Endodermal cell (in vitro differentiated cells): ENCODE data around the gene GYG1. TPM values are rescaled to one million over a fixed set of nuclear protein-coding genes. Genes with fewer than 3 reads are reported as not detected.

Experiments
- DNase-seq: peaks from one replicate; pipeline ENCODE4 v3.0.0-alpha.2; 2017
- H3K27ac ChIP-seq: 2 replicates; pipeline ENCODE4 v1.5.1; 2013; ENCODE audit warnings: mild to moderate bottlenecking, low read depth, low read length, moderate library complexity
- H3K27me3 ChIP-seq: 2 replicates; pipeline ENCODE4 v1.6.1; 2013; ENCODE audit warnings: mild to moderate bottlenecking, low read length, moderate library complexity; ENCODE audit not compliant: insufficient read depth, control insufficient read depth, poor library complexity, severe bottlenecking
- H3K36me3 ChIP-seq: 2 replicates; pipeline ENCODE4 v1.7.0; 2013; ENCODE audit warnings: mild to moderate bottlenecking, low read length, moderate library complexity; ENCODE audit not compliant: control insufficient read depth, insufficient read depth
- H3K4me1 ChIP-seq: one replicate; pipeline ENCODE4 v1.7.0; 2013; ENCODE audit warnings: low read length; ENCODE audit not compliant: control insufficient read depth, insufficient read depth
- H3K4me3 ChIP-seq: 2 replicates; pipeline ENCODE4 v1.5.1; 2013; ENCODE audit warnings: mild to moderate bottlenecking, low read length, moderate library complexity
- H3K9ac ChIP-seq: 2 replicates; pipeline ENCODE4 v1.6.1; 2013; ENCODE audit warnings: mild to moderate bottlenecking, low read length, moderate library complexity; ENCODE audit not compliant: poor library complexity, severe bottlenecking; ENCODE audit errors: extremely low read depth
- H3K9me3 ChIP-seq: 2 replicates; pipeline ENCODE4 v1.6.1; 2013; ENCODE audit warnings: mild to moderate bottlenecking, low read length, moderate library complexity; ENCODE audit not compliant: control insufficient read depth
- H3K27ac Mint-ChIP-seq: 2 replicates; pipeline ENCODE4 v1.8.0; 2020; ENCODE audit warnings: mixed read lengths
- H3K27me3 Mint-ChIP-seq: 2 replicates; pipeline ENCODE4 v1.8.0; 2021; ENCODE audit warnings: mild to moderate bottlenecking, mixed read lengths; ENCODE audit not compliant: insufficient read depth
- H3K36me3 Mint-ChIP-seq: 2 replicates; pipeline ENCODE4 v1.8.0; 2020; ENCODE audit warnings: low read depth, mixed read lengths
- H3K4me1 Mint-ChIP-seq: 2 replicates; pipeline ENCODE4 v1.8.0; 2020; ENCODE audit warnings: mixed read lengths
- H3K4me3 Mint-ChIP-seq: 2 replicates; pipeline ENCODE4 v1.8.0; 2020; ENCODE audit warnings: mild to moderate bottlenecking, moderate library complexity, mixed read lengths
- H3K9me3 Mint-ChIP-seq: 2 replicates; pipeline ENCODE4 v1.8.0; 2020; ENCODE audit warnings: mild to moderate bottlenecking, mixed read lengths
- WGBS, 2 experiments: methylation state at CpG; one replicate each; pipeline versions ENCODE4 v1.1.5 to v1.1.7; 2013; ENCODE audit warnings: missing lambda C conversion rate in 2 of 2, mixed read lengths in 1 of 2; ENCODE audit not compliant: insufficient coverage in 1 of 2, insufficient read length in 1 of 2; 5-methylcytosine and 5-hydroxymethylcytosine counted together
- total RNA-seq, 2 donors: library from RNA; stranded (reverse); fragmentation: NEBNext Ultra II Directional in 1 of 2; extraction: Animal tissue kit (Norgen Biotek cat#: 25700) in 1 of 2; gene quantifications; 2 replicates in 1 of 2; 3 replicates in 1 of 2; pipeline ENCODE4 v1.2.1, GENCODE V29; 2021
- TF ChIP-seq, protein P1 (sequence below): fragments of 200-600 bp; sonication (generic); conservative IDR thresholded peaks from 2 replicates; pipeline ENCODE4 v1.5.0; 2021; ENCODE audit warnings: antibody characterized with exemption, mild to moderate bottlenecking

Gene GYG1
- total RNA-seq, 2 donors from 2014 or later: 22.2 to 30.6 TPM

DNA sequence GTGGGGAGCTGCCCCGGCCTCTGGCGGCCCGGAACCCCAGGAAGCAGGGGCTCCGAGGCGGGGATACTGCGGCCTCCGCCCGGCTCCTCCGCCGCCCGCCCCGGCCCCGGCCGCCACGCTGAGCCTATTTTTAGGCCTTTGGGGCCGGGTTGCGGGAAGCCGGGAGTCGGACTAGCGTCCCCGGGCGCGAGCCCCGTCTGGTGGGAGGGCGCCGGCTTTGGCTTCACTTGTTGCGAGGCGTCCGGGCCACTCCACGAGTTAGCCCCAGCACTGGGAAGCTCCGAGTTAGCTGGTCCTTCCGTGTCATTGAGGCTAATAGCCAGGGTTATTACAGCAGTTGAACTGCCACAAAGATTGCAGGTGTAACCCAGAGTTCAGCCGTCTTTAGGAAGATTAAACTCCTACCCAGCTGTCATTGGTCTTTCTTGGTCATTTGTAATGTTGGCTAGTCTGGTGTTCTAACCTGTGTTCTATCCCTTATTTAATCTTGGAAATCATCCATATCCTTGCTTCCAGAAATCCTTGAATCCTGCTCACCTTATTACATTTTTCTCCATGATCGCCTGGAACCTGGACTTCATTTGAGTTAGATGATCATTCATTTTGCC lies 791 bp downstream of the GYG1 start:
- Histone ChIP-seq H3K27me3 (peaks cover 5% of the 10 kb centered on the region), H3K9ac (no peak overlapping the region), H3K27ac (no peak overlapping the region), H3K9me3 (no peaks in the 10 kb centered on the region), H3K4me3 (peak overlapping the region; percentile 78), H3K36me3 (peaks cover 26% of the 10 kb centered on the region), H3K4me1 (peaks cover 6% of the 10 kb centered on the region)
- TF ChIP-seq, protein P1, sequence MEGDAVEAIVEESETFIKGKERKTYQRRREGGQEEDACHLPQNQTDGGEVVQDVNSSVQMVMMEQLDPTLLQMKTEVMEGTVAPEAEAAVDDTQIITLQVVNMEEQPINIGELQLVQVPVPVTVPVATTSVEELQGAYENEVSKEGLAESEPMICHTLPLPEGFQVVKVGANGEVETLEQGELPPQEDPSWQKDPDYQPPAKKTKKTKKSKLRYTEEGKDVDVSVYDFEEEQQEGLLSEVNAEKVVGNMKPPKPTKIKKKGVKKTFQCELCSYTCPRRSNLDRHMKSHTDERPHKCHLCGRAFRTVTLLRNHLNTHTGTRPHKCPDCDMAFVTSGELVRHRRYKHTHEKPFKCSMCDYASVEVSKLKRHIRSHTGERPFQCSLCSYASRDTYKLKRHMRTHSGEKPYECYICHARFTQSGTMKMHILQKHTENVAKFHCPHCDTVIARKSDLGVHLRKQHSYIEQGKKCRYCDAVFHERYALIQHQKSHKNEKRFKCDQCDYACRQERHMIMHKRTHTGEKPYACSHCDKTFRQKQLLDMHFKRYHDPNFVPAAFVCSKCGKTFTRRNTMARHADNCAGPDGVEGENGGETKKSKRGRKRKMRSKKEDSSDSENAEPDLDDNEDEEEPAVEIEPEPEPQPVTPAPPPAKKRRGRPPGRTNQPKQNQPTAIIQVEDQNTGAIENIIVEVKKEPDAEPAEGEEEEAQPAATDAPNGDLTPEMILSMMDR: no peak
- DNase-seq: peak; percentile 78
- Mint-ChIP-seq H3K4me1 (peaks cover 19% of the 10 kb centered on the region), H3K27me3 (peaks cover 8% of the 10 kb centered on the region), H3K36me3 (peaks cover 20% of the 10 kb centered on the region), H3K9me3 (no peaks in the 10 kb centered on the region), H3K27ac (no peak overlapping the region), H3K4me3 (peak overlapping the region; percentile 65)
- 6% methylated on average over 27 to 34 of the region's 34 CpGs for WGBS, 2 experiments

DNA sequence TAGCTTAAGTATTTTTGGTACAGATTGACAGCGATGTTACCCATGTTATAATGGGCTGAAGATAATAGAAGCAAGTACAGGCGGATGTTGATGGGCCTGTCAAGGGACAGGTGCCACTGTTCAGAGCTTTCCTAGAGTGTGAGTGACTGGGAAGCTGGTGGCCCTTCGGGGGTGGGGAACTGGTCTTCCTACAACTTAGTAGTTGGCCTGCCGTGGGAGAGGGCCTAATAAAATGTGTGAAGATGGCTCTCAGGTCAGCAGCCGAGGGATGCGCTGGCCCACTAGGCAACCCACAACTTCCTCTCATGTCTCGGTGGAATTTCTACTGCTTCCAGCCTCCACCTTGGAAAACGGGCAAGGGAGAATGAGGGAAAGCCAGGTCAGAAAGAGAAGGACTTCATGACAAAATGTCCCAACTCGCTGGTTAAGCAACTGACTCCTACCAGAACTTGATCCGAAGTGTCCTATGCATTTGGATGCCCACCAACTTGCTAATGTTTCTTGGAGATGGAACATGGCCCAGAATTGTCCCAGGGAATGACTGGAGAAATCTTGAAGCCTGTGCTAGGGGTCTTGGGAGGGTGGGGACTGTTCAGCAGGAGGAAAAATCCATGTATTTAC lies 1.4 kb downstream of the GYG1 start:
- peaks cover 6% of the 10 kb centered on the region for H3K4me1 ChIP-seq
- no peaks in the 10 kb centered on the region for H3K9me3 Mint-ChIP-seq
- H3K27me3 ChIP-seq: peaks cover 5% of the 10 kb centered on the region
- peak overlapping the region; percentile 65 for H3K4me3 Mint-ChIP-seq
- no peak overlapping the region for H3K9ac ChIP-seq
- H3K27ac Mint-ChIP-seq: no peak overlapping the region
- H3K36me3 ChIP-seq: peaks cover 26% of the 10 kb centered on the region
- H3K4me1 Mint-ChIP-seq: peaks cover 19% of the 10 kb centered on the region
- no peaks in the 10 kb centered on the region for H3K9me3 ChIP-seq
- no peak overlapping the region for H3K27ac ChIP-seq
- H3K36me3 Mint-ChIP-seq: peaks cover 21% of the 10 kb centered on the region
- H3K27me3 Mint-ChIP-seq: peaks cover 8% of the 10 kb centered on the region
- peak; percentile 50 for DNase-seq
- WGBS, 2 experiments: 93 to 98% methylated on average over 6 to 10 of the region's 10 CpGs
- H3K4me3 ChIP-seq: peak overlapping the region; percentile 78
- TF ChIP-seq, protein P1: no peak

DNA sequence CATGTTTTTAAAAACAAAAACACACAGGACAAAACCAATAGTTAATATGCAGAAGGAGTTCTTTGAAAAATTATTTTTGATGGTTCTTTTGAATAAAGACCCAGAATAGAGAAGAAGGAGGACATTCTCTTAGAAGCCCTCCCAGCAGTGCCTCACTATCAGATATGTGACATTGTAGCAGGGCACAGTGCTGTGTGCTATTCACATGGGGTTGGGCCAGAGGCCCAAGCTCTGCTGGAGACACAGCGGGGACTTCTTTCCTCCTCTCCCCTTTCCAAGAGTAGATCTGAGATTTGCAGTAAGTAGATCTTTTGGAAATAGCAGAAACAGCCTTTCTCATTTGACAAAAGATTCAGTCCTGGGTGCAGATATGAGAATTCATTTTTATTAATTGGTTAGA lies 6.3 kb downstream of the GYG1 start:
- H3K27me3 ChIP-seq: no peaks in the 10 kb centered on the region
- peaks cover 6% of the 10 kb centered on the region for H3K4me1 ChIP-seq
- no peaks in the 10 kb centered on the region for H3K9me3 ChIP-seq
- H3K4me3 ChIP-seq: no peak overlapping the region
- H3K27ac ChIP-seq: no peak overlapping the region
- 60% methylated on average over 1 of the region's 1 CpG; no CpG with 5 or more reads in 1 of the 2 experiments for WGBS, 2 experiments
- no peak overlapping the region for H3K9ac ChIP-seq
- Mint-ChIP-seq H3K27me3 (peaks cover 3% of the 10 kb centered on the region), H3K4me1 (peaks cover 31% of the 10 kb centered on the region), H3K9me3 (no peaks in the 10 kb centered on the region), H3K36me3 (peaks cover 21% of the 10 kb centered on the region), H3K27ac (no peak overlapping the region), H3K4me3 (no peak overlapping the region)
- TF ChIP-seq, protein P1: no peak
- DNase-seq: no peak
- H3K36me3 ChIP-seq: peaks cover 26% of the 10 kb centered on the region
